Measurements from ENCODE around the gene CHRNA1. TPM values are rescaled to one million over a fixed set of nuclear protein-coding genes. Genes with fewer than 3 reads are reported as not detected.

Gene CHRNA1
- polyA plus RNA-seq, 1 donor from 2014 or later, result not detected

DNA sequence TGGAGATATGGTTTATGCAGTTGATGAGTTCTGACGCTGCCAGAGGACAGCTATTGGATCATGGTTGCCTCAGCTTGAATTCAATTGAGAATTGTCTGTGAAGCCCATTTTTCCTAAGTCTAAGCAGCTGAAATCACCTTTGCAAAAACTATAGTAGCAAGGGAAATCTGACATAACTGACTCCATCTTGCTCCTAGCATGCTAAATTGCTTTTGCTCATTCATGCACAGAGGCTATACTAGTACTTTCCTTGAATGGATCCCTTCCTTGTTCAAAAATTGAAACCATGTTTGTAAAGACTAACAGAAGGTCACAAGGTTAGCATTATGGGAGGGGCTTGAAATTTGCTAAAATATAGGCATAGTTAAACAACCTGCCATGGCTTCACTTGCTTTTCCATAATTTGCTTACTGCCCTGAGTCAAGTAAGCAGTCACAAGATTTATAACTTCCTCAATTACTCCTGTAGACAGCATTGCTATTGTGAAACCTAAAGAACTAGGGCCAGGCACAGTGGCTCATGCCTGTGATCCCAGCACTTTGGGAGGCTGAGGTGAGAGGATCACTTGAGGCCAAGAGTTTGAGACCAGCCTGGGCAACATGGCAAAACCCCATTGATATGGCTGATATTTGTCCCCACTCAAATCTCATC, 41.2 kb downstream of the CHRNA1 start:
- H3K36me3 ChIP-seq (ENCODE audit: insufficient read depth, low read length), result no peaks in the 10 kb centered on the region
- no peaks in the 10 kb centered on the region for H3K27me3 ChIP-seq (ENCODE audit: insufficient read depth, low read depth, low read length)
- H3K9me2 ChIP-seq (ENCODE audit: insufficient read depth, low read length), result no peaks in the 10 kb centered on the region
- no peaks in the 10 kb centered on the region for H3K79me2 ChIP-seq (replicated peaks; ENCODE audit: insufficient read depth, low read length)
- no peak overlapping the region for H3K4me3 ChIP-seq (ENCODE audit: low read length)
- no peaks in the 10 kb centered on the region for H4K20me1 ChIP-seq (ENCODE audit: insufficient read depth)
- H3K9me3 ChIP-seq (ENCODE audit: low read length), result peaks cover 3% of the 10 kb centered on the region
- H3K4me2 ChIP-seq (ENCODE audit: low read length), result no peak overlapping the region
- no peak overlapping the region for H2AFZ ChIP-seq (ENCODE audit: low read depth, low read length)
- H3K27ac ChIP-seq (ENCODE audit: low read length), result no peak overlapping the region
- no peaks in the 10 kb centered on the region for H3F3A ChIP-seq (ENCODE audit: insufficient read depth, low read length, poor library complexity, severe bottlenecking)
- no peak for TF ChIP-seq EZH2 (IDR thresholded peaks at IDR 0.05; ENCODE audit: borderline replicate concordance, insufficient read depth, low read length, poor library complexity, severe bottlenecking)
- no peak for TF ChIP-seq RAD21 (conservative IDR thresholded peaks at IDR 0.05)
- no peak for TF ChIP-seq MXI1 (conservative IDR thresholded peaks at IDR 0.05; ENCODE audit: poor library complexity, severe bottlenecking)
- TF ChIP-seq POLR2AphosphoS5 (IDR thresholded peaks at IDR 0.05), result no peak
- no peak for TF ChIP-seq SMC3 (conservative IDR thresholded peaks at IDR 0.05; ENCODE audit: poor library complexity)
- TF ChIP-seq, protein P1, sequence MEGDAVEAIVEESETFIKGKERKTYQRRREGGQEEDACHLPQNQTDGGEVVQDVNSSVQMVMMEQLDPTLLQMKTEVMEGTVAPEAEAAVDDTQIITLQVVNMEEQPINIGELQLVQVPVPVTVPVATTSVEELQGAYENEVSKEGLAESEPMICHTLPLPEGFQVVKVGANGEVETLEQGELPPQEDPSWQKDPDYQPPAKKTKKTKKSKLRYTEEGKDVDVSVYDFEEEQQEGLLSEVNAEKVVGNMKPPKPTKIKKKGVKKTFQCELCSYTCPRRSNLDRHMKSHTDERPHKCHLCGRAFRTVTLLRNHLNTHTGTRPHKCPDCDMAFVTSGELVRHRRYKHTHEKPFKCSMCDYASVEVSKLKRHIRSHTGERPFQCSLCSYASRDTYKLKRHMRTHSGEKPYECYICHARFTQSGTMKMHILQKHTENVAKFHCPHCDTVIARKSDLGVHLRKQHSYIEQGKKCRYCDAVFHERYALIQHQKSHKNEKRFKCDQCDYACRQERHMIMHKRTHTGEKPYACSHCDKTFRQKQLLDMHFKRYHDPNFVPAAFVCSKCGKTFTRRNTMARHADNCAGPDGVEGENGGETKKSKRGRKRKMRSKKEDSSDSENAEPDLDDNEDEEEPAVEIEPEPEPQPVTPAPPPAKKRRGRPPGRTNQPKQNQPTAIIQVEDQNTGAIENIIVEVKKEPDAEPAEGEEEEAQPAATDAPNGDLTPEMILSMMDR (IDR thresholded peaks at IDR 0.05; ENCODE audit: poor library complexity, severe bottlenecking), result no peak
- no peak for TF ChIP-seq EP300 (conservative IDR thresholded peaks at IDR 0.05; ENCODE audit: poor library complexity, severe bottlenecking)
- no peak for TF ChIP-seq TAF1 (IDR thresholded peaks at IDR 0.05; ENCODE audit: low read depth)
- no peak for TF ChIP-seq REST (IDR thresholded peaks at IDR 0.05; ENCODE audit: borderline replicate concordance)
- no peak overlapping the region for H3K9ac ChIP-seq (ENCODE audit: low read length)

DNA sequence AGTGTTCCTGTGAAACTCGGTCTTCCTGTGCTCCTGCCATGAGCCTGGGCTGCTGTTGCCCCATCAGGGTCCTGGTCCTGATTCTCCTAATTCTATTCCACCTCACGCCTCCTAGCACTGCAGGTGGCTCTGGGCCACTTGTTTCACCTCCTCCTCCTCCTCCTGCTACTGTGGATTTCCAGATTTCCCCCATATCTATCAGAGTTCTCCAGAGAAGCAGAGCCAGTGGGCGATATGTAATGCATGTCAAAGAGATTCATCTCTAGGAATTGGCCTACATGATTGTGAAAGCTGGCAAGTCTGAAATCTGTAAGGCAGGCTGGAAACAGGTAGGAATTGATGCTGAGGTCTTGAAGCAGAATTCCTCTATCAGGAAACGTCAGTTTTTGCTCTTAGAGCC, 45.3 kb downstream of the CHRNA1 start:
- Histone ChIP-seq H3K4me3 (ENCODE audit: low read length) (no peak overlapping the region), H3K36me3 (ENCODE audit: insufficient read depth, low read length) (no peaks in the 10 kb centered on the region), H3F3A (ENCODE audit: insufficient read depth, low read length, poor library complexity, severe bottlenecking) (no peaks in the 10 kb centered on the region), H2AFZ (ENCODE audit: low read depth, low read length) (no peak overlapping the region), H4K20me1 (ENCODE audit: insufficient read depth) (no peaks in the 10 kb centered on the region), H3K9me2 (ENCODE audit: insufficient read depth, low read length) (no peaks in the 10 kb centered on the region), H3K79me2 (replicated peaks; ENCODE audit: insufficient read depth, low read length) (no peaks in the 10 kb centered on the region), H3K9ac (ENCODE audit: low read length) (no peak overlapping the region), H3K27ac (ENCODE audit: low read length) (no peak overlapping the region), H3K4me2 (ENCODE audit: low read length) (no peak overlapping the region), H3K9me3 (ENCODE audit: low read length) (peaks cover 3% of the 10 kb centered on the region), H3K27me3 (ENCODE audit: insufficient read depth, low read depth, low read length) (no peaks in the 10 kb centered on the region)
- TF ChIP-seq TAF1 (IDR thresholded peaks at IDR 0.05; ENCODE audit: low read depth) (no peak), SMC3 (conservative IDR thresholded peaks at IDR 0.05; ENCODE audit: poor library complexity) (no peak), POLR2AphosphoS5 (IDR thresholded peaks at IDR 0.05) (no peak), REST (IDR thresholded peaks at IDR 0.05; ENCODE audit: borderline replicate concordance) (no peak), RAD21 (conservative IDR thresholded peaks at IDR 0.05) (no peak), EP300 (conservative IDR thresholded peaks at IDR 0.05; ENCODE audit: poor library complexity, severe bottlenecking) (no peak), MXI1 (conservative IDR thresholded peaks at IDR 0.05; ENCODE audit: poor library complexity, severe bottlenecking) (no peak), EZH2 (IDR thresholded peaks at IDR 0.05; ENCODE audit: borderline replicate concordance, insufficient read depth, low read length, poor library complexity, severe bottlenecking) (no peak)
- TF ChIP-seq, protein P1 (IDR thresholded peaks at IDR 0.05; ENCODE audit: poor library complexity, severe bottlenecking), result no peak

Measured in neural cell (in vitro differentiated cells).